ENCODE results near the gene NPTX1. TPM values are rescaled to one million over a fixed set of nuclear protein-coding genes. Genes with fewer than 3 reads are reported as not detected.

NPTX1 gene
- total and polyA plus RNA-seq, 2 experiments from 2014 or later = 3.4 to 20.5 TPM

- no peak overlapping the region for H3K4me3 Mint-ChIP-seq
- H3K36me3 Mint-ChIP-seq (ENCODE audit: low read depth) = no peaks in the 10 kb centered on the region
- Histone ChIP-seq H3F3A (replicated peaks; ENCODE audit: low read depth) (0 out of 2 replicates have a peak, but pooled peaks cover 3% of the 10 kb centered on the region), H4K20me1 (replicated peaks; ENCODE audit: insufficient read depth) (no peaks in the 10 kb centered on the region; the same call in none of the 2 replicates), H3K9me2 (ENCODE audit: insufficient read depth) (no peaks in the 10 kb centered on the region), H3K4me2 (no peak overlapping the region), H3K36me3 (ENCODE audit: insufficient read depth) (no peaks in the 10 kb centered on the region), H2AFZ (no peak overlapping the region), H3K27ac (ENCODE audit: low read depth) (no peak overlapping the region), H3K79me2 (replicated peaks; ENCODE audit: insufficient read depth) (no peaks in the 10 kb centered on the region), H3K4me1 (ENCODE audit: insufficient read depth) (no peaks in the 10 kb centered on the region; the same call in 1 of the 2 replicates), H3K27me3 (ENCODE audit: insufficient read depth) (no peaks in the 10 kb centered on the region), H3K4me3 (no peak overlapping the region)
- no peak for DNase-seq (ENCODE audit: low spot score)
- H3K9me3 Mint-ChIP-seq = peaks cover 2% of the 10 kb centered on the region; the same call in 1 of the 3 replicates
- TF ChIP-seq REST (IDR thresholded peaks at IDR 0.05; ENCODE audit: unreplicated experiment) (no peak), EZH2 (IDR thresholded peaks at IDR 0.05; ENCODE audit: low read depth, unreplicated experiment) (no peak), JUNB (IDR thresholded peaks at IDR 0.05; ENCODE audit: unreplicated experiment) (no peak), ETS1 (IDR thresholded peaks at IDR 0.05) (no peak), STAT1 (IDR thresholded peaks at IDR 0.05; ENCODE audit: unreplicated experiment) (no peak), CREB1 (CRISPR knock-in tag; IDR thresholded peaks at IDR 0.05; ENCODE audit: low read depth) (no peak), EZH2phosphoT487 (IDR thresholded peaks at IDR 0.05; ENCODE audit: unreplicated experiment) (no peak), ZNF462 (CRISPR knock-in tag; IDR thresholded peaks at IDR 0.05) (no peak)
- H3K27me3 Mint-ChIP-seq (ENCODE audit: insufficient read depth, low read depth, poor library complexity) = peaks cover 17% of the 10 kb centered on the region
- H3K4me1 Mint-ChIP-seq = peaks cover 4% of the 10 kb centered on the region; the same call in 1 of the 3 replicates
- ATAC-seq = no peak
- H3K27ac Mint-ChIP-seq = no peak overlapping the region
Measured at GRCh38 chr17:80439499-80439898, 36.9 kb downstream of the NPTX1 start.
